HG02852 (cell line): ENCODE results near the gene LRCH1.
A peak's percentile ranks its signal among the peaks of the same experiment; 100 is the strongest.

Source experiments
- ATAC-seq: cut with Tn5 transposase; IDR thresholded peaks from one replicate; pipeline ENCODE4 v1.9.1; 2021; ENCODE audit warnings: mild to moderate bottlenecking, moderate library complexity; ENCODE audit not compliant: unreplicated experiment

Gene LRCH1

GRCh38 chr13:46632176-46632575, 79.2 kb downstream of the LRCH1 start:
- ATAC-seq: no peak

GRCh38 chr13:46633416-46633815, 80.4 kb downstream of the LRCH1 start:
- ATAC-seq: no peak

GRCh38 chr13:46636451-46636850, 83.5 kb downstream of the LRCH1 start:
- no peak for ATAC-seq

DNA sequence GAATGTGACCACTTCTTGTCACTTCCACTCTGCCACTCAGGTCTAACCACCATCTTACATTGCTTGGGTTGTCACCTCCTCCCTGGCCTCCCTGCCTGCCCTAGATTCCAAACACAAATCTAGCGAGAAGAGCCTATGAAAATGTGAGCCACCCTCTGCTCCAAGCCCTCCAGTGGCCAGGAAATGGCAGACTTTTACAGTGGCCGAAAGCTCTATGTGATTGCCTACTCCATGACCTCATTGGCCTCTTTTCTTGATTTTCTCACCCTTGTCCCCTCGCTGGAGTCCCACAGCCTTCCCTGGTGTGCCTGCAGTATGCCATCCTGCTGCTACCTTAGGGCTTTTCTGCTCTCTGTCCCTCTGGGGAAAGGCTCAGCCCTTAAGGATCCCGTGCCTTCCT, 84.2 kb downstream of the LRCH1 start:
- ATAC-seq: no peak

- ATAC-seq: no peak
These were observed 85.3 kb downstream of the LRCH1 start for GRCh38 chr13:46638262-46638661.

GRCh38 chr13:46639033-46639981, 86.3 kb downstream of the LRCH1 start:
- ATAC-seq: peak; percentile 88

- ATAC-seq: no peak
These were observed 87.9 kb downstream of the LRCH1 start for GRCh38 chr13:46640843-46641242.

- ATAC-seq: no peak
These were observed 88.5 kb downstream of the LRCH1 start for GRCh38 chr13:46641274-46642081.

DNA sequence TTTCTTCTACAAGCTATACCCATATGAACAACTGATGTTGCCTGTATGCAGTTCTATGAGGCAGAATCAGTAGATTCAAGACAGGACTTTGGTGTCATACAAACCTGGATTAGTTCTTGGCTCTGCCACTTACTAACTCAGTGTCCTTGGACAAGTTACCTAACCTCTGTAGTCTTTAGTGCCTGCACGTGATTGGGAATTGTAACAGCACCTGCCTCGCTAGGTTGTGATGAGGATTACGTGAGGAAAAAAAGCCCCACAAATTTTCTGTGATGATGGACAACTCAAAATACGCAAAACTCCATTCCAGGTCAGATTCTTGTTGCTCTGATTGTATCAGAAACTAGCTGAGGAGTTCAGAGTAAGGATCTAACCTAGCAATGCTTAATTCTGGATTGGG, 89.3 kb downstream of the LRCH1 start:
- no peak for ATAC-seq

DNA sequence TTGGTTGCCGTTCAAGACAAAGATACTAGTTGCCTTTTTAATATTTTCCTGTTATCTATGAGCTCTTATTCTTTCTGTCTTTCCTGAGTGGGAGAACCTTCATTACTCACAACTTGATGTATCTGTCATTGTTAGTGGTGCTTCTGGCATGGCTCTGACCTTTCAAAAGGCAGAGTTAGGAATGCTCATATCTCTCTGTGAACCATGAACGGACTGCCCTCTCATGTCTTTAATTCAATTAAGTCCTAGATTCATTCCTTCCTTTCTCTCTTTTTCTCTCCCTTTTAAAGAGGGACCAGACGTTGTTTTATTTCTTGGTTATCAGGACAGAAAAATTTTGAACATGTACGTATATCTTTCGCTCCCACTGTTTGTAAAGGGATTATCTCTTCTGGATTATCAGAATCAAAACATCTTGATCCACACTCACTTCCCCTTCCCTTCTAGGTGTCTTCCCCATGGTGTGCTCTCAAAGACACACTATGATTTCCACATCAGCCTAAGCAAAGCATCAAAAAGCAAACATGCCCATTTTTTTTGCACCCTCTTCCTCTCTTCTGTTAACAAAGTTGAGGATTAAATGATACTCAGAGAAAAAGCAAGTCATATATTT, 90.3 kb downstream of the LRCH1 start:
- no peak for ATAC-seq

DNA sequence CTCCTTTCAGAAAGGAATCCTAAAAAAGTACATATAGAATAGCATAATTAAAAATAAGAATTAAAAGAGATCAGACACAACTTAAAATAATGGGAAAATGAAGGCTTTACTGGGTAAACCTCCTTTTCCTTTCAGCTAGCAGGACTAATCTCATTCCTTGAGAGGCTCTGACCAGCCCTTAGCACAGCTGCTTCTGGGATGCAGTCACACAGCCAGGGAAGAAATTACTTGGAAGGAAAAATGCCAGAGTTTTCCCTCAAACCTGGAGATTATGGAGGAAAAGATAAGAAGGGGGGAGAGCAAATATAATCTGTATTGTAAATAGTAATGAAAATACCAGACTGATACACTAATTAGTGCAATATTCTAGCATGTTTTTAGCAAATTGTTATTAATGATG, 91.8 kb downstream of the LRCH1 start:
- ATAC-seq: no peak

GRCh38 chr13:46647512-46648065, 94.6 kb downstream of the LRCH1 start:
- ATAC-seq: no peak

- ATAC-seq: peak; percentile 77
These were observed 95.2 kb downstream of the LRCH1 start for GRCh38 chr13:46648166-46648607.

DNA sequence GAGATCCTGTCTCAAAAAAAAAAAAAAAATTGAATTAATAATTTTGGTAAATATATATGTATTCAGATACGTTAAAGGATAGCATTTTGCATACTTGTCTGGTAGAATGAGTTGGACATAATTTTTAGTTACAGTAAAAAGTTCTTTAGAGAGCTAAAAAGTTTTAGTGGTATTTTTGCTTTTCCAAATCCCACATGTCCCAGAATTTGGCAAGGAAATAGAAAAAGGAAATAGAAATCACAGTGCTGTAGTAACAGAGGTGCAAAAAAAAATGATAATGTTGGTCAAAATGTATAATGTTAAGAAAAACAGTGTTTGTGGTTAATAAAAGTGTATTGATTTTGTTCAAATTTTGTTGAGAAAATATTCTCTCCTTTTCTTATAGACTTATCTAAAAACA, 96.8 kb downstream of the LRCH1 start:
- no peak for ATAC-seq

- no peak for ATAC-seq
These were observed 102.0 kb downstream of the LRCH1 start for GRCh38 chr13:46654951-46655350.

DNA sequence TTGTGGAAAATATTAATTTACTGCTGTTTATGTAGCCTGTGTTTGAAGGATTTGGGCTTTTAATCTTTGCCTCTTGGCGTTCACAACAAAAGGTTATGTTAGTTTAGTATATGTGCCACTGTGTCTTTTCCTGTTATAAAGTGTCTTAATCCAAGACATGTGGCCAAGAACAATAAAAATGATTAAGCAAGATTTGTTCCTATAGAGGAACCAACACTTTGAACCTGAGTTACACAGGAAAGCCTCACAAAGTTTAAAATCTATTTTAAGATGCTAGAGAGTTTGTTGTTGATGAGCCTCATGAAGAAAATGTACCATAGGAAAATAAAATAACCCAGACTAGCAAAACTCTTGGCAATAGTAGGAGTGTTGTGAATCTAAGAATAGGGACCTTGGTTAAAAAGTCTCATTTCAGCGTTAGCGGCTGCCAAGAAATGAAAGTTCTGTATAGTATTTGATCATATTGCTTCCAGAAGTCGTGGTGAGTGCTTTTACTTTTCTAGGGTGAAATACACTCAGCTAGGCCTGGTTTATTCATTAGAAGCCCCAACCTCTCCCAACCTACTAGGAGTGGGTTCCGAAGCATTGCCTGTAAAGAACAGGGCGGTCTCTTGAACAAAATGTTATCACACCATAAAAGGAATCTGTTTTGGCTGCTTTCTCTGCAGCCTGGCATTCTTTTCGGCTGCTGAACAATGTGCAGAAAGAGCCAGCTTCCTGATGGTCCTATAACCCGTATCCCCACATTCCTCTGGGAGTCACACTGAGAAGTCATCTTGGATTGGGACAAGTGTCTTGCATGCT, 102.6 kb downstream of the LRCH1 start:
- no peak for ATAC-seq

DNA sequence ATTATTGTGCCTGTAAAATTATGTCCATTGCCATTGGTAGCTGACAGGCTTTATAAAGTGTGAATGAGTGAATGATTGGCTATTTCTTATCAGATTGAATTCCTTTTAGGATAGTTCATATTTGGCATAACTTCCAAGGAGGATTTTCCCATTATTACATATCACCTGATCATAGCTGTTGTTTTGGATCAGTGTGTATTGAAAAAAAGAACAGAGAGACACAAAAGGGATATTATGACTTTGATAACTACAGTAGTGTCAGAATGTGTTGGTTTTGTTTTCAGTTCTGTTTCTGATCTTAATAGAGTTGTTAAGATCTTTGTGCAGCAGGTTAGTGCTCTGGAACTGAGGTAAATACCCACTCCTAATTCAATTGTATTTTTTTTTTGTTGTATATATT, 103.8 kb downstream of the LRCH1 start:
- peak; percentile 88 for ATAC-seq

DNA sequence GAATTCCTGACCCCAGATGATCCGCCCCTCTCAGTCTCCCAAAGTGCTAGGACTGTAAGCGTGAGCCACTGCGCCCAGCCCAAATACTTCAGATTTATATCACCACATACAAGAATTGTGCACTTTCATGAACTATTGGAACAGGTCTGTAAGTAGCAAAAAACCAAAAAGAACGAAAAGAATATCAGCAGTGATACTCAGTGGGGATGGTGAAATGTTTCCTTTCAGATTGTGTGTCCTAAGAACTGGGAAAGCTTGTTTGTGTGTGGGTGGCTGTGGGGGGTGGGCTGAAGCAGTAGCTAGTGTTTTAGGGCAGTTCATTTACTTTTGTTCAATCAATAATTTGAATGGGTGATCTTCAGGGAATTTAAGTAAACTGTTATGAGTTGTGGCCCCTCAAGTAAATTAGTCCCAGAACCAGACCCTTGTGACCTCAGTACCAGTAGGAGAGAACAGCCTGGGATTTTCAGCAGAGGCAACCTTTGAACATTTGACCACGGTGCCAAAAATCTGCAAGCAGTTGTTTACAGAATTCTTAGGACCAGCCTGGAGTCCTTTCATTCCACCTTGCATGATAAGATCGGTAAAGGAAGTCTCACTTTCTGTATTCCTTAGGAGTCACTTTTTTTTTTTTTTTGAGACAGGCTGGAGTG, 106.6 kb downstream of the LRCH1 start:
- ATAC-seq: no peak

- no peak for ATAC-seq
These were observed 107.4 kb downstream of the LRCH1 start for GRCh38 chr13:46660416-46660815.

GRCh38 chr13:46660857-46661256, 107.9 kb downstream of the LRCH1 start:
- ATAC-seq: no peak
